Activated naive CD4-positive, alpha-beta T cell treated with anti-CD3 and anti-CD28 coated beads, Interleukin-2, amount 50 U/mL, for 72 hours (primary cell): ENCODE data around the gene KRTAP5-7. TPM values are rescaled to one million over a fixed set of nuclear protein-coding genes. Genes with fewer than 3 reads are reported as not detected.

Experiments
- ATAC-seq, 2 donors: fragments of 150-1000 bp; cut with Tn5 transposase; 2 replicates each; pipeline ENCODE4 v1.10.0; 2021; ENCODE audit warnings: mild to moderate bottlenecking in 2 of 2, moderate library complexity in 2 of 2
- DNase-seq, 2 donors: peaks; one replicate each; pipeline ENCODE4 v3.0.0; 2021 to 2022; ENCODE audit warnings: low spot score in 2 of 2
- H3K27ac Mint-ChIP-seq, 2 donors: one replicate each; pipeline ENCODE4 v1.8.0; 2022; ENCODE audit warnings: mild to moderate bottlenecking in 2 of 2, mixed read lengths in 2 of 2
- H3K36me3 Mint-ChIP-seq, 2 donors: one replicate each; pipeline ENCODE4 v1.8.0; 2022; ENCODE audit warnings: mixed read lengths in 2 of 2
- H3K9me3 Mint-ChIP-seq, 2 donors: one replicate each; pipeline ENCODE4 v1.8.0; 2022; ENCODE audit warnings: mixed read lengths in 2 of 2
- total RNA-seq, 2 donors: library from RNA; stranded (reverse); gene quantifications; one replicate each; pipeline ENCODE4 v1.2.3, GENCODE V29; 2022

Gene KRTAP5-7
- total RNA-seq, 2 donors from 2014 or later, result not detected

- Mint-ChIP-seq H3K27ac (peak overlapping the region in 1 of 2 donors; percentile 94), H3K36me3 (peaks cover 24 to 59% of the 10 kb centered on the region in 2 donors), H3K9me3 (no peaks in the 10 kb centered on the region)
- DNase-seq, result no peak
- ATAC-seq, result no peak
Observed at GRCh38 chr11:71490731-71491390, 36.2 kb upstream of the KRTAP5-7 start.

GRCh38 chr11:71491531-71491930, 35.5 kb upstream of the KRTAP5-7 start:
- Mint-ChIP-seq H3K36me3 (peaks cover 21 to 53% of the 10 kb centered on the region in 2 donors), H3K9me3 (no peaks in the 10 kb centered on the region), H3K27ac (peak overlapping the region in 1 of 2 donors; percentile 36)
- ATAC-seq (no peak), DNase-seq (no peak)

- no peak for DNase-seq
- H3K27ac Mint-ChIP-seq, result peak overlapping the region in 1 of 2 donors; percentile 36
- ATAC-seq, result no peak
Observed at GRCh38 chr11:71491940-71492339, 35.1 kb upstream of the KRTAP5-7 start.

GRCh38 chr11:71495286-71496230, 31.5 kb upstream of the KRTAP5-7 start:
- Mint-ChIP-seq H3K27ac (no peak overlapping the region), H3K36me3 (peaks cover 40 to 62% of the 10 kb centered on the region in 2 donors), H3K9me3 (no peaks in the 10 kb centered on the region)
- ATAC-seq (no peak), DNase-seq (no peak)

More at GRCh38 chr11:71491940-71492339, 35.1 kb upstream of the KRTAP5-7 start:
- peaks cover 25 to 55% of the 10 kb centered on the region in 2 donors for H3K36me3 Mint-ChIP-seq
- H3K9me3 Mint-ChIP-seq, result no peaks in the 10 kb centered on the region

- no peaks in the 10 kb centered on the region for H3K9me3 Mint-ChIP-seq
- no peak overlapping the region for H3K27ac Mint-ChIP-seq
- no peak for ATAC-seq
- DNase-seq, result no peak
- H3K36me3 Mint-ChIP-seq, result peaks cover 43 to 58% of the 10 kb centered on the region in 2 donors
Observed at GRCh38 chr11:71496421-71496820, 30.6 kb upstream of the KRTAP5-7 start.

GRCh38 chr11:71498091-71498490, 29.0 kb upstream of the KRTAP5-7 start:
- Mint-ChIP-seq H3K36me3 (peaks cover 46 to 52% of the 10 kb centered on the region in 2 donors), H3K27ac (no peak overlapping the region), H3K9me3 (no peaks in the 10 kb centered on the region)
- DNase-seq (no peak), ATAC-seq (no peak)

GRCh38 chr11:71499125-71499524, 27.9 kb upstream of the KRTAP5-7 start:
- ATAC-seq (peak in 1 of 2 donors; percentile 16), DNase-seq (no peak)
- Mint-ChIP-seq H3K9me3 (no peaks in the 10 kb centered on the region), H3K36me3 (peaks cover 49 to 52% of the 10 kb centered on the region in 2 donors), H3K27ac (no peak overlapping the region)

GRCh38 chr11:71499546-71499945, 27.5 kb upstream of the KRTAP5-7 start:
- no peak for DNase-seq
- Mint-ChIP-seq H3K36me3 (peaks cover 52 to 55% of the 10 kb centered on the region in 2 donors), H3K9me3 (no peaks in the 10 kb centered on the region), H3K27ac (no peak overlapping the region)
- ATAC-seq, result no peak

GRCh38 chr11:71500601-71501021, 26.5 kb upstream of the KRTAP5-7 start:
- no peak for ATAC-seq
- H3K36me3 Mint-ChIP-seq, result peaks cover 48 to 52% of the 10 kb centered on the region in 2 donors
- no peaks in the 10 kb centered on the region for H3K9me3 Mint-ChIP-seq
- no peak for DNase-seq
- H3K27ac Mint-ChIP-seq, result no peak overlapping the region

GRCh38 chr11:71501071-71501985, 25.7 kb upstream of the KRTAP5-7 start:
- Mint-ChIP-seq H3K36me3 (peaks cover 52 to 58% of the 10 kb centered on the region in 2 donors), H3K9me3 (no peaks in the 10 kb centered on the region), H3K27ac (no peak overlapping the region)
- no peak for DNase-seq
- ATAC-seq, result no peak

GRCh38 chr11:71502026-71502425, 25.0 kb upstream of the KRTAP5-7 start:
- Mint-ChIP-seq H3K36me3 (peaks cover 51 to 59% of the 10 kb centered on the region in 2 donors), H3K27ac (no peak overlapping the region), H3K9me3 (peaks cover 3 to 4% of the 10 kb centered on the region in 2 donors)
- no peak for ATAC-seq
- no peak for DNase-seq

- ATAC-seq (no peak), DNase-seq (no peak)
- peaks cover 7 to 11% of the 10 kb centered on the region in 2 donors for H3K9me3 Mint-ChIP-seq
- H3K36me3 Mint-ChIP-seq, result peaks cover 49 to 56% of the 10 kb centered on the region in 2 donors
- H3K27ac Mint-ChIP-seq, result no peak overlapping the region
Observed at GRCh38 chr11:71502871-71503435, 24.1 kb upstream of the KRTAP5-7 start.

GRCh38 chr11:71504531-71504930, 22.5 kb upstream of the KRTAP5-7 start:
- ATAC-seq (no peak), DNase-seq (no peak)
- peaks cover 55 to 59% of the 10 kb centered on the region in 2 donors for H3K36me3 Mint-ChIP-seq
- no peak overlapping the region for H3K27ac Mint-ChIP-seq
- H3K9me3 Mint-ChIP-seq, result peaks cover 23% of the 10 kb centered on the region in 2 donors

- no peak for ATAC-seq
- Mint-ChIP-seq H3K9me3 (peaks cover 28% of the 10 kb centered on the region in 2 donors), H3K36me3 (peaks cover 60 to 64% of the 10 kb centered on the region in 2 donors), H3K27ac (no peak overlapping the region)
- no peak for DNase-seq
Observed at GRCh38 chr11:71505001-71505400, 22.1 kb upstream of the KRTAP5-7 start.

- DNase-seq (no peak), ATAC-seq (no peak)
- peaks cover 28 to 29% of the 10 kb centered on the region in 2 donors for H3K9me3 Mint-ChIP-seq
- no peak overlapping the region for H3K27ac Mint-ChIP-seq
- peaks cover 55 to 57% of the 10 kb centered on the region in 2 donors for H3K36me3 Mint-ChIP-seq
Observed at GRCh38 chr11:71505781-71506180, 21.3 kb upstream of the KRTAP5-7 start.

GRCh38 chr11:71507102-71507501, 20.0 kb upstream of the KRTAP5-7 start:
- no peak for ATAC-seq
- peaks cover 59 to 67% of the 10 kb centered on the region in 2 donors for H3K36me3 Mint-ChIP-seq
- H3K9me3 Mint-ChIP-seq, result peaks cover 32% of the 10 kb centered on the region in 2 donors
- H3K27ac Mint-ChIP-seq, result no peak overlapping the region
- DNase-seq, result no peak
